GM19193 (cell line): Measurements from ENCODE around the gene NDRG2.

Experiments
- POLR2A ChIP-seq: IDR thresholded peaks from 4 replicates; pipeline ENCODE4 v1.6.1; 2011; ENCODE audit not compliant: insufficient read depth, insufficient read length; ENCODE audit errors: extremely low read depth

Gene NDRG2

DNA sequence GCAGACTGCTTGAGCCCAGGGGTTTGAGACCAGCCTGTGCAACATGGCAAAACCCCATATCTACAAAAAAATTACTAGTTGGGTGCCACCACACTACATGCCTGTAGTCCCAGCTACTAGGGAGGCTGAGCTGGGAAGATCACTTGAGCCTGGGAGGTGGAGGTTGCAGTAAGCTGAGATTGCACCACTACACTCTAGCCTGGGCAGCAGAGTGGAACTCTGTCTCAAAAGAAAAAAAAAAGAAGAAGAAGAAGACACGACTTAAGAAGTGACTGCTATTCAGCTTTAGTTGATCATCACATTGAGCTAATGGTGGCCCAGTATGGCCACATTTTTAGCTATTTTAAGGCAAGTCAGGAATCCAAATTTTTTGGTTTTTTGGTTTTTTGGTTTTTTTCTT is 44.0 kb downstream of the NDRG2 start:
- TF ChIP-seq POLR2A, result no peak

DNA sequence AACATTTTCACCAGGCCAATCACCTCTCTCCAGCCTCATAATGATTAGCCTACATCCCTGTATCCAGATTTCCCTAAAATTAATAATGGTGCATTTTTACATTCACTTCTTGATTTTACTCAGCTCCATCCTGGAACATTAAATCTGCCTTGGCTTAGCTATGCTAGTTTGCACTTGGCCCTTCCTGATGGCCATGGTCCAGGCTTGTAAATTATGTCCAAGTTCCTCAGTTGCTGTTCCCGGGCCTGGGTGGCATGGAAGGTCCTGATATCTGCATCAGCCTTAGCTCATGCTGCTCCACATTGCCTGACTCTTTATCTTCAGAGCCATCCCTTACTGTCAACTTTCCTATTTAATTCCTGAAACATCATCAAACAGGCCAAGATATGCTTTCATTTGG is 46.2 kb downstream of the NDRG2 start:
- TF ChIP-seq POLR2A, result no peak

DNA sequence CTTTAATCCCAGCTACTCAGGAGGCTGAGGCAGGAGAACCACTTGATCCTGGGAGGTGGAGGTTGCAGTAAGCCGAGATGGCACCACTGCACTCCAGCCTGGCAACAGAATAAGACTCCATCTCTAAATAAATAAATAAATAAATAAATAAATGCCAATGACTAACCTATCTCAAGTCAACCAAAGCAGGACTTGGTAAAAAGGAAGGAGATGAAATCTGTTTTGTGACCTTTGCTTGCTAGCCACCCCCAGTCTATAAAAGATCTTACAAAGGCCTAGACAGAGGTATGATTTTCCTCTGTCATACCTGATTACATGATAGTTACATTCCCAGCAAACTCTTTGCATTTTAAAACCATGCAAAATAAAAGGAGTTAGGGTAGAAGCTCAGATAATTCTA is 48.6 kb downstream of the NDRG2 start:
- TF ChIP-seq POLR2A, result no peak

DNA sequence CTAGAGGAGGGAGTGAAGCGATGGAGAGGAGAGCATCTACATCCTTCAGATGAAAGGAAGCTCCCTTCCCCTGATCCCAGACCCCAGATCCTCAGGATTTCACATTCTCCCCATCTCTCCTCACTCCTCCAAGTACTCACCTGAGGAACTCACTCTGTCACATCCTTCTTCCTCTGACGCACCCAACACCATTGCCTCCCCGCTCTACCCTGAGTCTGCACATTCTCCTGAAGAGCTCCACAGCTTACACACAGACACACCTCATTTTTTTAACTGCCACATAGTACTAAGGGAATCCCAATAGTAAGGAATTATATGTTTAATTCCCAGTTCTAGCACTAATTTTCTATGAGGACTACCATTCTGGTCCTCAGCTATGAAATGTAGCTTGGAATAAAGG is 51.4 kb downstream of the NDRG2 start:
- TF ChIP-seq POLR2A, result no peak

DNA sequence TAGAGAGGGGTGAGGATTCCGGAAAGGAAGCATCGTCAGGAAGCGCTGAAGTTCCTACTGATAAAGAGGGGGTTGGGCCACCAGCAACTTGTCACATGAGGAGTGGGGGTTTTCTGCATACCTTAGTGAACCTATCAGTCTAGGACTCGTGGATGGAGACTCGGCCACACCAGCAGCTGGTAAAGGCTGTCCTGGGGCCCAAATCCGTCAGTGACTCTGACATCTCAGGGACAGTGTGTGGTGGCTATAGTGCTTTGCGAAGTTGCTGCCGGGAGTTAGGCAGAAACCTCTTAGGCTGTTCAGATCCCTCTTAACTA is 53.2 kb downstream of the NDRG2 start:
- TF ChIP-seq POLR2A, result no peak

GRCh38 chr14:20970983-20971704 is 53.7 kb downstream of the NDRG2 start:
- TF ChIP-seq POLR2A, result no peak

GRCh38 chr14:20970647-20970982 is 54.2 kb downstream of the NDRG2 start:
- TF ChIP-seq POLR2A, result no peak

DNA sequence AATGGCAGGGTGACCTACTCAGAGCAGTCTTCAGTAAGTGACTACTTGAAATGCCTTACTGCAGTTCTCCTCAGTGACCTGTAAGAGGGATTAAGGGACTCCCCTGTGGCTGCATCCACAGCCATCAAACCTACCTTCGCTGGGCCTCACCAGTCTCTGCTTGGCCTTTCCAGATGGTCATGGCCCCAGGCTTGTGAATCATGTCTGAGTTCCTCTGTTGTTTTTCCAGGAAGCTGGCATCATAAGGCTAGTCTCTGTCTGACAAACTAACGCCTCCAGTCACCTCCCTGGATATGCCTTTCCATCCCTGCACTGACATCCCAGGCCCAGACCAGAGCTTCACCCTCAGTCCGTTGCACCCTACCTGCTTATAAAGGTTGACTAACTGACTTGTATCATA is 55.5 kb downstream of the NDRG2 start:
- no peak for TF ChIP-seq POLR2A
